Motor neuron (in vitro differentiated cells): ENCODE results near the gene CD72. TPM values are rescaled to one million over a fixed set of nuclear protein-coding genes. Genes with fewer than 3 reads are reported as not detected.

Experiments used
- ATAC-seq, 8 experiments: fragments of 200-7000 bp; cut with Tn5 transposase; replicated peaks in 6 of 8; 2 replicates each; pipeline ENCODE4 v1.8.0; 2021; ENCODE audit warnings: mild to moderate bottlenecking in 8 of 8, moderate library complexity in 8 of 8
- H3K27ac ChIP-seq, 2 donors: fragments of 250-450 bp; sonication (Bioruptor Pico); 2 replicates each; pipeline ENCODE4 v1.9.0; 2021; ENCODE audit warnings: antibody characterized with exemption in 2 of 2, mild to moderate bottlenecking in 2 of 2, moderate library complexity in 1 of 2
- H3K4me1 ChIP-seq, 2 donors: fragments of 250-450 bp; sonication (Bioruptor Pico); replicated peaks in 1 of 2; 2 replicates each; pipeline ENCODE4 v1.6.1; 2021; ENCODE audit warnings: antibody characterized with exemption in 2 of 2, mild to moderate bottlenecking in 2 of 2, moderate library complexity in 1 of 2
- H3K4me3 ChIP-seq, 5 donors: fragments of 250-450 bp; sonication (Bioruptor Pico); 2 replicates each; pipeline ENCODE4 v1.9.0; 2021; ENCODE audit warnings: antibody characterized with exemption in 5 of 5, mild to moderate bottlenecking in 5 of 5, moderate library complexity in 4 of 5
- WGBS, 10 experiments: fragments of 450-650 bp; shearing (Covaris generic); methylation state at CpG; one replicate each; pipeline ENCODE4 v1.0.0; 2022; 5-methylcytosine and 5-hydroxymethylcytosine counted together
- in situ Hi-C, 9 experiments: fragments of 400-800 bp; cut with MboI; loops; one replicate each; pipeline ENCODE4 v1.15.0; 2021; ENCODE audit warnings: low sequenced_read_pairs in 9 of 9, low pct_unique_long_range_greater_than_20kb in 2 of 9; ENCODE audit not compliant: unreplicated experiment in 9 of 9
- total RNA-seq, 8 experiments: library from RNA; unstranded; fragments of 300-600 nt; gene quantifications; 2 replicates each; pipeline versions ENCODE4 v1.2.3 to v1.2.4, GENCODE V29; 2022

CD72 gene, protein sequence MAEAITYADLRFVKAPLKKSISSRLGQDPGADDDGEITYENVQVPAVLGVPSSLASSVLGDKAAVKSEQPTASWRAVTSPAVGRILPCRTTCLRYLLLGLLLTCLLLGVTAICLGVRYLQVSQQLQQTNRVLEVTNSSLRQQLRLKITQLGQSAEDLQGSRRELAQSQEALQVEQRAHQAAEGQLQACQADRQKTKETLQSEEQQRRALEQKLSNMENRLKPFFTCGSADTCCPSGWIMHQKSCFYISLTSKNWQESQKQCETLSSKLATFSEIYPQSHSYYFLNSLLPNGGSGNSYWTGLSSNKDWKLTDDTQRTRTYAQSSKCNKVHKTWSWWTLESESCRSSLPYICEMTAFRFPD
- 1 to 10 TPM in 5 of 8 experiments, under 1 TPM in 3; 0.50 to 3.8 (median 1.3) TPM for total RNA-seq

- WGBS, 10 experiments: 60 to 67% methylated on average over 1 of the region's 7 CpGs; no CpG with 5 or more reads in 8 of the 10 experiments
- H3K4me1 ChIP-seq: no peaks in the 10 kb centered on the region
- no peak within 1 kb of the TSS for H3K27ac ChIP-seq
- in situ Hi-C loops: loop anchor here in 1 of 9 experiments (25.0 kb wide), 1 partner anchor 106 kb away; no protein-coding TSS in a partner anchor
- peak in 4 of 8 experiments; percentile 38 to 67 (median 58) for ATAC-seq
- H3K4me3 ChIP-seq: peak within 1 kb of the TSS in 3 of 5 donors; percentile 10 to 17 (median 12)
Observed at GRCh38 chr9:35618325-35618727, at the start of gene CD72. CD72 (minus strand) TSS chr9:35618413; CDS start chr9:35618303, 110 bp downstream.

GRCh38 chr9:35667939-35668338 lies 49.7 kb upstream of the CD72 start:
- Histone ChIP-seq H3K27ac (no peak overlapping the region), H3K4me3 (no peak overlapping the region), H3K4me1 (peaks cover 0 to 6% of the 10 kb centered on the region in 2 donors)
- in situ Hi-C loops: no loop called here
- 85 to 100% (median 95%) methylated on average over 1 to 3 of the region's 3 CpGs; no CpG with 5 or more reads in 4 of the 10 experiments for WGBS, 10 experiments
- ATAC-seq: no peak

DNA sequence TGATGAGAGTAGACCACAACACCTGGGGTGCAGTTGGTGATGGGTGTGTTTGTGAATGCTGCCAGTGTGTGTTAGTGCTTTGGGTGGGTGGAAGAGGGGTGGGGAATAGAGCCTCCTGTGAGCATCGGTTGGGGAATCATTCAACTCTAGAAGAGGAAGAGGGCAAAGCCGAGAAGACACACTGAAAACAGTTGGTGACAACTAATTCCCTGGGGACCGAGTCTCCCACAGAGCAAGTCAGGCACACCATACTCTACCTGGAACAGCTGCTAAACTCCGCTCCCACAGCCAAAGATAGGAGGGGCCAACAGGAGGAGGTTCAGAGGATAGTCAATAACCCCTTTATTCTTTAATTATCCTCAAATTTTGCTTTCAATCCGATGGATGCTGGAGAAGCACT lies 48.3 kb upstream of the CD72 start:
- H3K4me1 ChIP-seq: peaks cover 0 to 6% of the 10 kb centered on the region in 2 donors
- ATAC-seq: no peak
- H3K27ac ChIP-seq: no peak overlapping the region
- WGBS, 10 experiments: 55 to 100% (median 100%) methylated on average over 1 to 2 of the region's 5 CpGs; no CpG with 5 or more reads in 5 of the 10 experiments
- no peak overlapping the region for H3K4me3 ChIP-seq
- in situ Hi-C loops: no loop called here

DNA sequence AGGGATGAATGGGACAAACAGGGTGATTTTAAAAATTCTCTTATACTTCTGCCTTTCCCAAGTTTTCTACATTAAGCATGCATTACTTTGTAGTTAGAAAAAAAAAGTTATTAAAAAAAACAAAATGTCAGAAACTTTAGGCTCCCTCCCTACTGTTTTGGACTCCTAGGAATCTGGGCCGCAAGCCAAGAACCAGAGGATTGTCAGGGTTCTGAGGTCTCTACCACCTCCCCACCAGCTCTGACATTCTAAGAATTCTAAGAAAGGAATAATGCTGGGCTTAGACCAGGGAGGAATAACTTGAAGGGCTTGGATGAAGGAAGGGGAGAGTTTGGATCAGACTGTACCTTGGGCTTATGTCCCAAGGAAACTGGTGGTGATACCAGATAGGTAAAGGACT lies 47.8 kb upstream of the CD72 start:
- Histone ChIP-seq H3K4me3 (no peak overlapping the region), H3K4me1 (peaks cover 0 to 6% of the 10 kb centered on the region in 2 donors), H3K27ac (no peak overlapping the region)
- WGBS, 10 experiments: 67 to 100% (median 100%) methylated on average over 1 of the region's 1 CpG; no CpG with 5 or more reads in 4 of the 10 experiments
- in situ Hi-C loops: no loop called here
- ATAC-seq: no peak

DNA sequence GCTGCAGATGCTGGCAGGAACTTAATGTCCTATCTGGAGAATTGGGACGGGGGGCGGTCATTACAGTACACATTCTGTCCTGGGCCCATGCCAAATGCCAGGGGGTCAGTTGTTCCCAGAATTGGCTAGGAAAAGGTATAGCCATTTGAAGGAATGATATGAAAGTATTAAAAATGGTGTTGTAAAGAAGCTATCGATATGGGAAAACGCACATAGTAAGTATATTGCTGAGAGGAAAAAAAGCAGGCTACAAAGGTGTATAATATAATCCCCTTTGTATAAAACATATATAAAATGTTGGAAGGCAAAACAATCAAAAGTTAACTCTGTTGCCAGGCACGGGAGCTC lies 47.2 kb upstream of the CD72 start:
- peaks cover 0 to 6% of the 10 kb centered on the region in 2 donors for H3K4me1 ChIP-seq
- no peak for ATAC-seq
- H3K4me3 ChIP-seq: peak overlapping the region; percentile 40 to 43 (median 42)
- in situ Hi-C loops: no loop called here
- H3K27ac ChIP-seq: no peak overlapping the region
- WGBS, 10 experiments: 23 to 95% (median 75%) methylated on average over 1 to 5 of the region's 5 CpGs; no CpG with 5 or more reads in 1 of the 10 experiments

- in situ Hi-C loops: no loop called here
- Histone ChIP-seq H3K27ac (no peak within 1 kb of the TSS), H3K4me3 (peak within 1 kb of the TSS; percentile 40 to 43 (median 42)), H3K4me1 (peaks cover 0 to 6% of the 10 kb centered on the region in 2 donors)
- ATAC-seq: peak; percentile 93 to 98 (median 94)
- 0 to 80% (median 9%) methylated on average over 1 to 4 of the region's 58 CpGs; no CpG with 5 or more reads in 7 of the 10 experiments for WGBS, 10 experiments
Observed at GRCh38 chr9:35664531-35665470, 46.6 kb upstream of the CD72 start, which contains the start of gene ARHGEF39. ARHGEF39 (minus strand) TSS chr9:35665195; CDS start chr9:35665169, 26 bp downstream.

GRCh38 chr9:35662437-35662836 lies 44.2 kb upstream of the CD72 start:
- H3K27ac ChIP-seq: no peak overlapping the region
- WGBS, 10 experiments: 92 to 100% (median 100%) methylated on average over 1 to 5 of the region's 7 CpGs; no CpG with 5 or more reads in 6 of the 10 experiments
- in situ Hi-C loops: no loop called here

GRCh38 chr9:35661756-35662350 lies 43.6 kb upstream of the CD72 start:
- H3K4me3 ChIP-seq: no peak overlapping the region
- no peak for ATAC-seq
- peaks cover 7 to 13% of the 10 kb centered on the region in 2 donors for H3K4me1 ChIP-seq
- WGBS, 10 experiments: 50 to 100% (median 93%) methylated on average over 1 to 2 of the region's 3 CpGs; no CpG with 5 or more reads in 3 of the 10 experiments
- in situ Hi-C loops: no loop called here
- H3K27ac ChIP-seq: no peak overlapping the region

More at GRCh38 chr9:35662437-35662836, 44.2 kb upstream of the CD72 start:
- no peak for ATAC-seq
- Histone ChIP-seq H3K4me1 (peaks cover 7 to 12% of the 10 kb centered on the region in 2 donors), H3K4me3 (no peak overlapping the region)

- ATAC-seq: no peak
- no peak overlapping the region for H3K4me3 ChIP-seq
- H3K4me1 ChIP-seq: peaks cover 16 to 22% of the 10 kb centered on the region in 2 donors
- no peak overlapping the region for H3K27ac ChIP-seq
- in situ Hi-C loops: no loop called here
- WGBS, 10 experiments: 40 to 100% (median 73%) methylated on average over 1 to 9 of the region's 9 CpGs; no CpG with 5 or more reads in 1 of the 10 experiments
Observed at GRCh38 chr9:35660966-35661415, 42.8 kb upstream of the CD72 start.

DNA sequence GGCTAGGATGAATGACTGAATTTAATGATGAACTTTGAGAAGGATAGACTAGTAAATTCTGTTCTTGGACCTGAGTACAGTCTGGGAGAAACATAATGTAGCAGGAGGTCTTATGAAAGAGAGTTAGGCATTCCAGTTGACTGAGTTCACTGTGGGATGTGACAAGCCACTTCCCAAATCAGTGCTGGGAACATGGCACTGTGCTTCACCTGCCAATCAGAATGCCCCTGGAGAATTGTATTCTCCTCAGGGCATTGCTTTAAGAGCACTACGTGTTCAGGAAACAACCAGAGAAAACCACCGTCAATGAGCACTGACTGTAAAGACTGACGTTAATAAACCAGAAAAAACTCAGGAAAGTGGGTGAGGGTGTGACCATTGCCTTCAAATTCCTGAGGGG lies 41.1 kb upstream of the CD72 start:
- in situ Hi-C loops: no loop called here
- Histone ChIP-seq H3K27ac (no peak overlapping the region), H3K4me3 (peak overlapping the region; percentile 73 to 87 (median 79)), H3K4me1 (peaks cover 16 to 18% of the 10 kb centered on the region in 2 donors)
- ATAC-seq: no peak
- WGBS, 10 experiments: 26 to 100% (median 87%) methylated on average over 1 to 3 of the region's 3 CpGs; no CpG with 5 or more reads in 1 of the 10 experiments

DNA sequence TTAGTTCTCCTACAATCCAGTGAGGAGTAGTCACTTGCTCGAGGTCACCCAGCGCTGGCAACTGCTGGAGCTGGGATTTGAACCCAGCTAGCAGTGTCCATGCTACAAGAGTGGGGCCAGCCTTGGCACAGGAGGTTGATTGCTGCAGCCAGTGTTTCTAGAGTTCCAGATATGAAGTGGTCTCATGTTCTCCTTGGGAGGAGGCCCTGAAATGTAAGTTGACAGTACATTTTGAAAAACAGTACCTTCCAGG lies 40.7 kb upstream of the CD72 start:
- Histone ChIP-seq H3K4me1 (peaks cover 16% of the 10 kb centered on the region in 2 donors), H3K4me3 (peak overlapping the region; percentile 73 to 87 (median 79)), H3K27ac (peak overlapping the region; percentile 99 to 100)
- peak in 2 of 8 experiments; percentile 5 for ATAC-seq
- WGBS, 10 experiments: 0 to 10% (median 0%) methylated on average over 2 of the region's 2 CpGs; no CpG with 5 or more reads in 6 of the 10 experiments
- in situ Hi-C loops: no loop called here

GRCh38 chr9:35658137-35658967 lies 40.1 kb upstream of the CD72 start, which contains the start of gene CCDC107:
CCDC107 (plus strand) TSS chr9:35658292; CDS start chr9:35658380, 88 bp downstream.
- peak; percentile 56 to 78 (median 70) for ATAC-seq
- Histone ChIP-seq H3K4me3 (peak within 1 kb of the TSS; percentile 73 to 87 (median 79)), H3K4me1 (peaks cover 16% of the 10 kb centered on the region in 2 donors), H3K27ac (peak within 1 kb of the TSS; percentile 99 to 100)
- in situ Hi-C loops: no loop called here
- WGBS, 10 experiments: 0 to 15% (median 0%) methylated on average over 1 to 23 of the region's 67 CpGs; no CpG with 5 or more reads in 1 of the 10 experiments
